ENCODE results near the gene RASD2.

The RASD2 gene

GRCh38 chr22:35519306-35520000 is 21.2 kb upstream of the RASD2 start:
- DNase-seq = no peak

GRCh38 chr22:35521358-35522224 is 19.0 kb upstream of the RASD2 start:
- DNase-seq = no peak

- DNase-seq = no peak
These were observed 18.1 kb upstream of the RASD2 start for GRCh38 chr22:35522225-35523149.

- peak; percentile 29 for DNase-seq
These were observed 17.3 kb upstream of the RASD2 start for GRCh38 chr22:35523167-35523947.

GRCh38 chr22:35524966-35525686 is 15.5 kb upstream of the RASD2 start:
- no peak for DNase-seq

GRCh38 chr22:35525687-35526332 is 14.8 kb upstream of the RASD2 start:
- DNase-seq = no peak

GRCh38 chr22:35526333-35526979 is 14.2 kb upstream of the RASD2 start:
- DNase-seq = no peak

- DNase-seq = no peak
These were observed 11.7 kb upstream of the RASD2 start for GRCh38 chr22:35528927-35529326.

GRCh38 chr22:35530700-35531099 is 9.9 kb upstream of the RASD2 start:
- DNase-seq = no peak

GRCh38 chr22:35531202-35531601 is 9.4 kb upstream of the RASD2 start:
- DNase-seq = no peak

- DNase-seq = no peak
These were observed 9.0 kb upstream of the RASD2 start for GRCh38 chr22:35531676-35532075.

- DNase-seq = no peak
These were observed 7.1 kb upstream of the RASD2 start for GRCh38 chr22:35533365-35534029.

- DNase-seq = no peak
These were observed 6.5 kb upstream of the RASD2 start for GRCh38 chr22:35534091-35534490.

- no peak for DNase-seq
These were observed 3.4 kb upstream of the RASD2 start for GRCh38 chr22:35537232-35537631.

GRCh38 chr22:35538801-35539321 is 1.8 kb upstream of the RASD2 start:
- no peak for DNase-seq

- no peak for DNase-seq
These were observed 1.1 kb upstream of the RASD2 start for GRCh38 chr22:35539487-35539886.

- peak; percentile 1 for DNase-seq
These were observed 579 bp upstream of the RASD2 start for GRCh38 chr22:35539910-35540594.

GRCh38 chr22:35541254-35541748 is 670 bp downstream of the RASD2 start:
- no peak for DNase-seq

All from NCI-H774 (cell line).